IMR-90 (cell line): ENCODE data around the gene C2orf92. TPM values are rescaled to one million over a fixed set of nuclear protein-coding genes. Genes with fewer than 3 reads are reported as not detected.

Experiments used
- ATAC-seq: fragments of 200-7000 bp; cut with Tn5 transposase; 2 replicates; pipeline ENCODE4 v1.9.1; 2020; ENCODE audit warnings: low read depth, mild to moderate bottlenecking, moderate library complexity
- BruUV-seq: library from RNA; stranded (reverse); fragments of 400-500 nt; replicated peaks from 2 replicates; lab custom pipeline; 2021; lab: Mats Ljungman, UMichigan
- CTCF ChIA-PET: fragments of 300-600 bp; formaldehyde crosslinking; extraction: SDS; loops from one replicate; lab custom pipeline; 2021; ENCODE audit warnings: antibody characterized with exemption; lab: Yijun Ruan, JAX
- POLR2A ChIA-PET: fragments of 300-600 bp; sonication (Branson Sonifier 250); formaldehyde crosslinking; loops from one replicate; lab custom pipeline; 2022; ENCODE audit warnings: antibody characterized with exemption; ENCODE audit not compliant: unreplicated experiment; lab: Charles Lee
- DNase-seq: peaks from one replicate; pipeline ENCODE4 v3.0.0; 2013
- H2AFZ ChIP-seq: replicated peaks from 2 replicates; pipeline ENCODE3; 2013; ENCODE audit warnings: low read length, mild to moderate bottlenecking; ENCODE audit not compliant: poor library complexity
- H2AK5ac ChIP-seq: 2 replicates; pipeline ENCODE4 v1.6.1; 2013; ENCODE audit warnings: low read depth, low read length, inconsistent platforms
- H2AK9ac ChIP-seq: replicated peaks from 2 replicates; pipeline ENCODE3; 2013; ENCODE audit warnings: mild to moderate bottlenecking, low read depth, low read length, moderate library complexity; ENCODE audit not compliant: poor library complexity
- H2BK120ac ChIP-seq: 2 replicates; pipeline ENCODE4 v1.6.1; 2013; ENCODE audit warnings: low read depth, low read length, inconsistent platforms
- H2BK15ac ChIP-seq: 3 replicates; pipeline ENCODE4 v1.6.1; 2013; ENCODE audit warnings: low read depth, low read length, inconsistent platforms
- H2BK20ac ChIP-seq: 2 replicates; pipeline ENCODE4 v1.6.1; 2013; ENCODE audit warnings: low read depth, mild to moderate bottlenecking, inconsistent platforms, low read length, moderate library complexity
- H2BK5ac ChIP-seq: 2 replicates; pipeline ENCODE4 v1.6.1; 2013; ENCODE audit warnings: mild to moderate bottlenecking, low read depth, low read length, inconsistent platforms; ENCODE audit not compliant: poor library complexity, severe bottlenecking
- H3K14ac ChIP-seq: replicated peaks from 2 replicates; pipeline ENCODE4 v1.6.1; 2013; ENCODE audit warnings: low read depth, low read length, inconsistent platforms
- H3K18ac ChIP-seq: 2 replicates; pipeline ENCODE4 v1.6.1; 2013; ENCODE audit warnings: low read depth, low read length, control low read depth
- H3K23ac ChIP-seq: 2 replicates; pipeline ENCODE4 v1.6.1; 2013; ENCODE audit warnings: low read depth, low read length, inconsistent platforms
- H3K27ac ChIP-seq: 2 replicates; pipeline ENCODE4 v1.5.1; 2013; ENCODE audit warnings: mild to moderate bottlenecking, control low read depth, low read length; ENCODE audit not compliant: insufficient read depth
- H3K27me3 ChIP-seq: 2 replicates; pipeline ENCODE4 v1.6.1; 2013; ENCODE audit warnings: low read length; ENCODE audit not compliant: control insufficient read depth, insufficient read depth
- H3K36me3 ChIP-seq: 2 replicates; pipeline ENCODE4 v1.6.1; 2013; ENCODE audit warnings: low read length, mixed read lengths; ENCODE audit not compliant: control insufficient read depth, insufficient read depth
- H3K4ac ChIP-seq: 2 replicates; pipeline ENCODE4 v1.6.1; 2013; ENCODE audit warnings: low read depth, low read length, inconsistent platforms
- H3K4me1 ChIP-seq: 2 replicates; pipeline ENCODE4 v1.6.1; 2013; ENCODE audit warnings: low read length, mixed read lengths; ENCODE audit not compliant: control insufficient read depth, insufficient read depth
- H3K4me2 ChIP-seq: 2 replicates; pipeline ENCODE4 v1.6.1; 2013; ENCODE audit warnings: low read depth, mild to moderate bottlenecking, control low read depth, low read length, moderate library complexity
- H3K4me3 ChIP-seq: 2 replicates; pipeline ENCODE4 v1.5.1; 2013; ENCODE audit warnings: low read depth, mild to moderate bottlenecking, control low read depth, low read length, moderate library complexity; ENCODE audit not compliant: insufficient read depth
- H3K56ac ChIP-seq: 2 replicates; pipeline ENCODE4 v1.6.1; 2013; ENCODE audit warnings: low read length, inconsistent platforms; ENCODE audit not compliant: insufficient read depth; ENCODE audit errors: extremely low read depth
- H3K79me1 ChIP-seq, 2 experiments: 2 replicates each; pipeline ENCODE4 v1.6.1; 2013; ENCODE audit warnings: low read length in 2 of 2, inconsistent platforms in 1 of 2, low read depth in 1 of 2
- H3K9ac ChIP-seq: 2 replicates; pipeline ENCODE4 v1.6.1; 2013; ENCODE audit warnings: low read depth, low read length, control low read depth
- H3K9me1 ChIP-seq: 2 replicates; pipeline ENCODE4 v1.6.1; 2013; ENCODE audit warnings: low read length, inconsistent platforms; ENCODE audit not compliant: insufficient read depth
- H3K9me3 ChIP-seq: 2 replicates; pipeline ENCODE4 v1.6.1; 2013; ENCODE audit warnings: low read length; ENCODE audit not compliant: control insufficient read depth, insufficient read depth
- H4K20me1 ChIP-seq: 2 replicates; pipeline ENCODE4 v1.6.1; 2013; ENCODE audit warnings: low read length, inconsistent platforms; ENCODE audit not compliant: insufficient read depth
- H4K5ac ChIP-seq: 2 replicates; pipeline ENCODE4 v1.6.1; 2013; ENCODE audit warnings: mild to moderate bottlenecking, low read depth, low read length, control low read depth
- H4K8ac ChIP-seq, 2 experiments: 2 replicates each; pipeline ENCODE4 v1.6.1; 2013; ENCODE audit warnings: low read depth in 2 of 2, low read length in 2 of 2, control low read depth in 1 of 2, inconsistent platforms in 1 of 2
- H4K91ac ChIP-seq: 2 replicates; pipeline ENCODE4 v1.6.1; 2013; ENCODE audit warnings: low read depth, low read length, inconsistent platforms; ENCODE audit not compliant: insufficient read depth
- BHLHE40 ChIP-seq: fragments of 150-350 bp; IDR thresholded peaks from 2 replicates; pipeline ENCODE4 v1.6.1; 2016; ENCODE audit warnings: mild to moderate bottlenecking, low read depth, low read length
- CEBPB ChIP-seq: IDR thresholded peaks from 2 replicates; pipeline ENCODE4 v1.6.1; 2012; ENCODE audit warnings: low read depth, low read length, improper control_type of control experiment
- ELK1 ChIP-seq: fragments of 150-350 bp; IDR thresholded peaks from 2 replicates; pipeline ENCODE4 v1.6.1; 2016; ENCODE audit warnings: low read depth, mild to moderate bottlenecking, low read length, moderate library complexity, borderline replicate concordance
- FOS ChIP-seq: fragments of 150-350 bp; IDR thresholded peaks from 2 replicates; pipeline ENCODE4 v1.6.1; 2016; ENCODE audit warnings: low read depth, low read length
- MAFK ChIP-seq: IDR thresholded peaks from 2 replicates; pipeline ENCODE4 v1.6.1; 2012; ENCODE audit warnings: low read depth, low read length, improper control_type of control experiment
- MXI1 ChIP-seq: IDR thresholded peaks from 2 replicates; pipeline ENCODE4 v1.6.1; 2012; ENCODE audit warnings: low read depth, mild to moderate bottlenecking, low read length, moderate library complexity, borderline replicate concordance
- POLR2A ChIP-seq: IDR thresholded peaks from 2 replicates; pipeline ENCODE4 v1.6.1; 2012; ENCODE audit warnings: mild to moderate bottlenecking, low read depth, low read length
- RAD21 ChIP-seq: IDR thresholded peaks from 2 replicates; pipeline ENCODE4 v1.6.1; 2012; ENCODE audit warnings: low read length, improper control_type of control experiment
- RFX5 ChIP-seq: IDR thresholded peaks from 2 replicates; pipeline ENCODE4 v1.8.0; 2012; ENCODE audit warnings: low read depth, mild to moderate bottlenecking, low read length, moderate library complexity
- SMC3 ChIP-seq: fragments of 150-350 bp; IDR thresholded peaks from 2 replicates; pipeline ENCODE4 v1.6.1; 2016; ENCODE audit warnings: low read depth, mild to moderate bottlenecking, antibody characterized with exemption, low read length, moderate library complexity
- USF2 ChIP-seq: fragments of 150-350 bp; IDR thresholded peaks from 2 replicates; pipeline ENCODE4 v1.6.1; 2017; ENCODE audit warnings: mild to moderate bottlenecking, antibody characterized with exemption, low read length, low read depth
- WGBS, 2 experiments: methylation state at CpG; one replicate each; pipeline versions ENCODE4 v1.1.5 to v1.1.7; 2013; ENCODE audit warnings: missing lambda C conversion rate in 2 of 2; ENCODE audit not compliant: insufficient read length in 1 of 2; ENCODE audit errors: extremely low coverage in 2 of 2; 5-methylcytosine and 5-hydroxymethylcytosine counted together
- dilution Hi-C: fragments of 300-500 bp; cut with HindIII; formaldehyde crosslinking; loops from one replicate; pipeline ENCODE4 v1.14.3; 2018; ENCODE audit warnings: low sequenced_read_pairs; ENCODE audit not compliant: unreplicated experiment
- in situ Hi-C: fragments of 300-500 bp; cut with MboI; formaldehyde crosslinking; loops from 3 replicates; pipeline ENCODE4 v1.14.3; 2019; ENCODE audit warnings: low sequenced_read_pairs, inconsistent platforms, mixed read lengths
- intact Hi-C: fragments of 100-400 bp; cut with micrococcal nuclease; formaldehyde crosslinking; loops from 2 replicates; pipeline ENCODE4 v1.10.0; 2022
- polyA plus RNA-seq, 3 experiments: library from polyadenylated mRNA; depleted of rRNA; stranded (reverse); fragments of >200 nt; gene quantifications; 2 replicates each; pipeline ENCODE4 v1.2.3, GENCODE V29; 2012; ENCODE audit warnings: low replicate concordance in 1 of 3
- total RNA-seq: library from RNA; depleted of rRNA; stranded (reverse); fragments of >200 nt; gene quantifications from 2 replicates; pipeline ENCODE4 v1.2.3, GENCODE V29; 2012
- TF ChIP-seq, protein P1 (sequence below): conservative IDR thresholded peaks from 2 replicates; pipeline ENCODE4 v1.5.1; 2012; ENCODE audit warnings: mild to moderate bottlenecking, low read depth, low read length, improper control_type of control experiment

The C2orf92 gene
- total and polyA plus RNA-seq, 2 of the 4 experiments (the other 2 are of a cell fraction): 0.90 to 2.5 TPM

- no peak overlapping the region for H4K8ac ChIP-seq
- no peaks in the 10 kb centered on the region for H3K9me1 ChIP-seq
- no peak overlapping the region for H3K23ac ChIP-seq
- H3K4me1 ChIP-seq: no peaks in the 10 kb centered on the region
- no peak overlapping the region for H3K4me2 ChIP-seq
- ATAC-seq: no peak
- peak overlapping the region; percentile 32 for H2AFZ ChIP-seq
- no TSS peak for BruUV-seq
- no peak overlapping the region for H3K4me3 ChIP-seq
- no peak overlapping the region for H2BK120ac ChIP-seq
- H3K79me1 ChIP-seq: no peaks in the 10 kb centered on the region
- no peak overlapping the region for H2AK5ac ChIP-seq
- no peak overlapping the region for H4K5ac ChIP-seq
- H3K27me3 ChIP-seq: peaks cover 23% of the 10 kb centered on the region
- no peak overlapping the region for H4K91ac ChIP-seq
- H3K36me3 ChIP-seq: no peaks in the 10 kb centered on the region
- H2BK20ac ChIP-seq: no peak overlapping the region
- TF ChIP-seq ELK1: no peak
- TF ChIP-seq, protein P1, sequence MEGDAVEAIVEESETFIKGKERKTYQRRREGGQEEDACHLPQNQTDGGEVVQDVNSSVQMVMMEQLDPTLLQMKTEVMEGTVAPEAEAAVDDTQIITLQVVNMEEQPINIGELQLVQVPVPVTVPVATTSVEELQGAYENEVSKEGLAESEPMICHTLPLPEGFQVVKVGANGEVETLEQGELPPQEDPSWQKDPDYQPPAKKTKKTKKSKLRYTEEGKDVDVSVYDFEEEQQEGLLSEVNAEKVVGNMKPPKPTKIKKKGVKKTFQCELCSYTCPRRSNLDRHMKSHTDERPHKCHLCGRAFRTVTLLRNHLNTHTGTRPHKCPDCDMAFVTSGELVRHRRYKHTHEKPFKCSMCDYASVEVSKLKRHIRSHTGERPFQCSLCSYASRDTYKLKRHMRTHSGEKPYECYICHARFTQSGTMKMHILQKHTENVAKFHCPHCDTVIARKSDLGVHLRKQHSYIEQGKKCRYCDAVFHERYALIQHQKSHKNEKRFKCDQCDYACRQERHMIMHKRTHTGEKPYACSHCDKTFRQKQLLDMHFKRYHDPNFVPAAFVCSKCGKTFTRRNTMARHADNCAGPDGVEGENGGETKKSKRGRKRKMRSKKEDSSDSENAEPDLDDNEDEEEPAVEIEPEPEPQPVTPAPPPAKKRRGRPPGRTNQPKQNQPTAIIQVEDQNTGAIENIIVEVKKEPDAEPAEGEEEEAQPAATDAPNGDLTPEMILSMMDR: no peak
- no peak for TF ChIP-seq FOS
- TF ChIP-seq RAD21: no peak
- no peak for TF ChIP-seq CEBPB
- no peak for TF ChIP-seq POLR2A
- no peak for TF ChIP-seq BHLHE40
- no peak for TF ChIP-seq USF2
- no peak for TF ChIP-seq MXI1
- TF ChIP-seq SMC3: no peak
- no peak for TF ChIP-seq RFX5
- no peak for TF ChIP-seq MAFK
- H3K4ac ChIP-seq: no peak overlapping the region
- H2AK9ac ChIP-seq: no peak overlapping the region
- H3K27ac ChIP-seq: no peak overlapping the region
- ChIA-PET CTCF (no interaction called here), POLR2A (no interaction called here)
- H3K14ac ChIP-seq: no peak overlapping the region
- H3K18ac ChIP-seq: no peak overlapping the region
- intact Hi-C loops: no loop called here
- dilution Hi-C loops: no loop called here
- no peak overlapping the region for H2BK15ac ChIP-seq
- H2BK5ac ChIP-seq: no peak overlapping the region
- WGBS, 2 experiments: 69% methylated on average over 4 of the region's 11 CpGs; no CpG with 5 or more reads in 1 of the 2 experiments
- H3K9ac ChIP-seq: no peak overlapping the region
- H3K9me3 ChIP-seq: no peaks in the 10 kb centered on the region
- no peaks in the 10 kb centered on the region; the same call in 1 of the 2 replicates for H4K20me1 ChIP-seq
- no peak for DNase-seq
- in situ Hi-C loops: no loop called here
- no peak overlapping the region for H3K56ac ChIP-seq
Observed at GRCh38 chr2:97712693-97713295, 43.3 kb downstream of the C2orf92 start.
